H1 (cell line): ENCODE measurements around the gene TMED10. TPM values are rescaled to one million over a fixed set of nuclear protein-coding genes. Genes with fewer than 3 reads are reported as not detected.

Experiments
- CTCF ChIA-PET: fragments of 300-600 bp; sonication (Branson Sonifier 250); formaldehyde crosslinking; loops from one replicate; lab custom pipeline; 2021; ENCODE audit not compliant: partially characterized antibody; lab: Charles Lee
- POLR2A ChIA-PET: fragments of 300-600 bp; sonication (Branson Sonifier 250); formaldehyde crosslinking; loops from one replicate; lab custom pipeline; 2021; ENCODE audit warnings: inconsistent platforms; ENCODE audit not compliant: partially characterized antibody; lab: Charles Lee
- DNase-seq, 2 experiments: peaks; one replicate each; pipeline versions ENCODE4 v3.0.0 to v3.0.0-alpha.2; 2010 to 2022; ENCODE audit warnings: low spot score in 2 of 2, low read depth in 1 of 2, mixed read lengths in 1 of 2
- FAIRE-seq: peaks from 2 replicates; lab custom pipeline; 2011; peaks lifted over from hg19 to GRCh38; lab: Jason Lieb, UNC
- H2AFZ ChIP-seq: 2 replicates; pipeline ENCODE4 v1.8.1; 2012; ENCODE audit warnings: low read length, inconsistent platforms
- H2AK5ac ChIP-seq: 2 replicates; pipeline ENCODE4 v1.6.1; 2013; ENCODE audit warnings: low read depth, low read length
- H2BK120ac ChIP-seq: replicated peaks from 2 replicates; pipeline ENCODE3; 2013; ENCODE audit warnings: low read depth, low read length, inconsistent platforms
- H2BK12ac ChIP-seq: 2 replicates; pipeline ENCODE4 v1.6.1; 2013; ENCODE audit warnings: low read depth, low read length
- H2BK15ac ChIP-seq: 2 replicates; pipeline ENCODE4 v1.6.1; 2013; ENCODE audit warnings: low read length
- H2BK20ac ChIP-seq: 2 replicates; pipeline ENCODE4 v1.6.1; 2013; ENCODE audit warnings: low read length
- H2BK5ac ChIP-seq: 2 replicates; pipeline ENCODE4 v1.6.1; 2013; ENCODE audit warnings: low read depth, low read length
- H3K14ac ChIP-seq: 2 replicates; pipeline ENCODE4 v1.6.1; 2013; ENCODE audit warnings: inconsistent platforms; ENCODE audit not compliant: insufficient read length
- H3K18ac ChIP-seq: 2 replicates; pipeline ENCODE4 v1.6.1; 2013; ENCODE audit warnings: low read length; ENCODE audit errors: extremely low read depth
- H3K23ac ChIP-seq: 2 replicates; pipeline ENCODE4 v1.6.1; 2013; ENCODE audit warnings: inconsistent platforms; ENCODE audit not compliant: insufficient read length
- H3K23me2 ChIP-seq: 2 replicates; pipeline ENCODE4 v1.6.1; 2013; ENCODE audit warnings: low read depth, low read length
- H3K27ac ChIP-seq: 2 replicates; pipeline ENCODE4 v1.6.1; 2011; ENCODE audit warnings: low read depth, low read length, inconsistent platforms
- H3K27me3 ChIP-seq, 4 experiments: replicated peaks in 1 of 4; 1 replicate in 1 of 4; 2 replicates in 3 of 4; pipeline versions ENCODE4 v1.6.1 to v1.8.1; 2011 to 2013; ENCODE audit warnings: low read length in 3 of 4, mild to moderate bottlenecking in 3 of 4, inconsistent platforms in 2 of 4, mixed read lengths in 2 of 4, moderate library complexity in 1 of 4; ENCODE audit not compliant: control insufficient read depth in 3 of 4, insufficient read depth in 3 of 4; ENCODE audit errors: extremely low read depth in 1 of 4
- H3K36me3 ChIP-seq, 4 experiments: 2 replicates each; pipeline versions ENCODE4 v1.6.1 to v1.8.1; 2011 to 2013; ENCODE audit warnings: mild to moderate bottlenecking in 4 of 4, low read length in 3 of 4, moderate library complexity in 2 of 4, control low read depth in 1 of 4, inconsistent platforms in 1 of 4; ENCODE audit not compliant: insufficient read depth in 4 of 4, control insufficient read depth in 2 of 4
- H3K4ac ChIP-seq: replicated peaks from 2 replicates; pipeline ENCODE3; 2013; ENCODE audit warnings: low read length, low read depth, mixed read lengths, inconsistent platforms; ENCODE audit not compliant: insufficient read length
- H3K4me1 ChIP-seq, 4 experiments: replicated peaks in 1 of 4; 1 replicate in 1 of 4; 2 replicates in 3 of 4; pipeline versions ENCODE4 v1.6.1 to v1.8.1; 2011 to 2013; ENCODE audit warnings: low read length in 3 of 4, inconsistent platforms in 2 of 4, mixed read lengths in 1 of 4; ENCODE audit not compliant: insufficient read depth in 4 of 4, control insufficient read depth in 3 of 4
- H3K4me2 ChIP-seq, 2 experiments: 2 replicates each; pipeline versions ENCODE4 v1.6.1 to v1.8.1; 2011 to 2013; ENCODE audit warnings: low read depth in 2 of 2, low read length in 2 of 2, control low read depth in 1 of 2, inconsistent platforms in 1 of 2, mild to moderate bottlenecking in 1 of 2; ENCODE audit not compliant: insufficient read depth in 1 of 2
- H3K4me3 ChIP-seq, 4 experiments: fragments of 200-600, 300-600 bp in 1 of 4; sonication (generic), shearing (Covaris generic), sonication (Bioruptor Twin) in 1 of 4; 2 replicates each; pipeline versions ENCODE4 v1.5.1 to v1.8.1; 2011 to 2016; ENCODE audit warnings: low read length in 4 of 4, low read depth in 3 of 4, control low read depth in 2 of 4, inconsistent platforms in 2 of 4, mild to moderate bottlenecking in 2 of 4, mixed read lengths in 1 of 4, moderate library complexity in 1 of 4; ENCODE audit not compliant: insufficient read depth in 2 of 4; ENCODE audit errors: extremely low read depth in 1 of 4
- H3K56ac ChIP-seq: replicated peaks from 2 replicates; pipeline ENCODE3; 2013; ENCODE audit warnings: low read depth, mild to moderate bottlenecking, mixed read lengths, low read length, inconsistent platforms; ENCODE audit not compliant: insufficient read length
- H3K79me1 ChIP-seq: 2 replicates; pipeline ENCODE4 v1.6.1; 2013; ENCODE audit warnings: low read depth, low read length, control low read depth
- H3K79me2 ChIP-seq, 2 experiments: 2 replicates each; pipeline versions ENCODE4 v1.6.1 to v1.8.1; 2012 to 2013; ENCODE audit warnings: low read length in 2 of 2, mild to moderate bottlenecking in 2 of 2, inconsistent platforms in 1 of 2; ENCODE audit not compliant: insufficient read depth in 2 of 2, control insufficient read depth in 1 of 2
- H3K9ac ChIP-seq, 4 experiments: replicated peaks in 1 of 4; 1 replicate in 1 of 4; 2 replicates in 3 of 4; pipeline versions ENCODE4 v1.6.1 to v1.8.1; 2011 to 2013; ENCODE audit warnings: low read depth in 3 of 4, low read length in 3 of 4, control low read depth in 2 of 4, mild to moderate bottlenecking in 2 of 4, moderate library complexity in 2 of 4, inconsistent platforms in 1 of 4; ENCODE audit errors: extremely low read depth in 1 of 4
- H3K9me3 ChIP-seq, 2 experiments: 2 replicates each; pipeline versions ENCODE4 v1.6.1 to v1.8.1; 2012 to 2013; ENCODE audit warnings: mild to moderate bottlenecking in 2 of 2, moderate library complexity in 2 of 2, control low read depth in 1 of 2, inconsistent platforms in 1 of 2, low read depth in 1 of 2, low read length in 1 of 2, mixed read lengths in 1 of 2; ENCODE audit not compliant: insufficient read depth in 2 of 2
- H4K20me1 ChIP-seq, 2 experiments: replicated peaks in 1 of 2; 2 replicates each; pipeline versions ENCODE3 to v1.8.1; 2011 to 2013; ENCODE audit warnings: inconsistent platforms in 2 of 2, low read length in 2 of 2, mild to moderate bottlenecking in 1 of 2; ENCODE audit not compliant: insufficient read depth in 2 of 2, control insufficient read depth in 1 of 2
- H4K5ac ChIP-seq: 2 replicates; pipeline ENCODE4 v1.6.1; 2013; ENCODE audit warnings: low read length, low read depth, mixed read lengths, inconsistent platforms; ENCODE audit not compliant: insufficient read length
- H4K8ac ChIP-seq: 2 replicates; pipeline ENCODE4 v1.8.0; 2013; ENCODE audit warnings: mild to moderate bottlenecking, moderate library complexity, low read length, inconsistent platforms; ENCODE audit not compliant: insufficient read depth; ENCODE audit errors: extremely low read depth
- H4K91ac ChIP-seq: replicated peaks from 2 replicates; pipeline ENCODE3; 2013; ENCODE audit warnings: low read length, mixed read lengths, inconsistent platforms; ENCODE audit not compliant: insufficient read length
- EGR1 ChIP-seq: IDR thresholded peaks from 2 replicates; pipeline ENCODE4 v1.6.1; 2011; ENCODE audit warnings: low read depth, low read length, borderline replicate concordance
- EZH2 ChIP-seq: fragments of 200-600 bp; sonication (generic); IDR thresholded peaks from 2 replicates; pipeline ENCODE4 v1.7.1; 2012; ENCODE audit warnings: low read depth, mild to moderate bottlenecking, moderate library complexity, low read length, inconsistent platforms; ENCODE audit not compliant: severe bottlenecking
- HDAC6 ChIP-seq: IDR thresholded peaks from one replicate; pipeline ENCODE4 v1.7.1; 2012; ENCODE audit warnings: low read depth, mild to moderate bottlenecking, inconsistent platforms, low read length, moderate library complexity
- JUND ChIP-seq: IDR thresholded peaks from 2 replicates; pipeline ENCODE4 v1.6.1; 2011; ENCODE audit warnings: mild to moderate bottlenecking, improper control_type of control experiment, low read length
- WGBS, 2 experiments: shearing (Covaris generic) in 1 of 2; methylation state at CpG; one replicate each; pipeline versions ENCODE4 v1.1.6 to v1.1.7; 2013 to 2015; ENCODE audit warnings: low lambda C conversion rate in 2 of 2, mixed read lengths in 2 of 2, inconsistent platforms in 1 of 2, low coverage in 1 of 2, missing lambda C conversion rate in 1 of 2; ENCODE audit not compliant: insufficient replicate concordance in 2 of 2, insufficient coverage in 1 of 2, insufficient read length in 1 of 2; ENCODE audit errors: extremely low coverage in 1 of 2, missing lambda C conversion rate in 1 of 2; 5-methylcytosine and 5-hydroxymethylcytosine counted together
- polyA plus RNA-seq, 7 experiments: library from polyadenylated mRNA; depleted of rRNA in 3 of 7; stranded (reverse) in 5 of 7; unstranded in 2 of 7; fragments of >200 nt in 5 of 7; fragments of 200-250 nt in 2 of 7; gene quantifications; 1 replicate in 5 of 7; 2 replicates in 1 of 7; 4 replicates in 1 of 7; pipeline versions ENCODE4 v1.2.1 to v1.2.3, GENCODE V29; 2011 to 2013; ENCODE audit warnings: missing spikeins in 2 of 7, mixed read lengths in 2 of 7
- total RNA-seq: library from RNA; stranded (reverse); fragmentation: NEBNext Ultra II Directional; extraction: Animal tissue kit (Norgen Biotek cat#: 25700); gene quantifications from 2 replicates; pipeline ENCODE4 v1.2.1, GENCODE V29; 2021

The TMED10 gene
- total and polyA plus RNA-seq, 2 of the 8 experiments (the other 6 are each of a cell fraction or from before 2014, with no cell fraction given), result 218 to 250 TPM

GRCh38 chr14:75143761-75144527 is 32.5 kb downstream of the TMED10 start:
- Histone ChIP-seq H3K4me3 (no peak overlapping the region), H2BK20ac (no peak overlapping the region), H3K56ac (no peak overlapping the region), H3K27me3 (no peaks in the 10 kb centered on the region), H3K79me2 (peaks cover 0 to 11% of the 10 kb centered on the region in 2 experiments; a peak in 2 of 4 replicates), H3K4ac (no peak overlapping the region), H3K79me1 (peaks cover 2% of the 10 kb centered on the region), H3K23ac (no peak overlapping the region), H2AK5ac (no peak overlapping the region), H3K4me2 (no peak overlapping the region)
- ChIA-PET POLR2A (interaction anchor here (0.7 to 1.9 kb wide), 4 partner anchors 12 to 133 kb away, joined by 3 to 5 read pairs (median 4); no protein-coding TSS in a partner anchor), CTCF (interaction anchor here (0.7 to 11.2 kb wide), 11 partner anchors 10 to 345 kb away, joined by 3 to 105 read pairs (median 4); no protein-coding TSS in a partner anchor)
- DNase-seq, result no peak
- no peak for FAIRE-seq
- TF ChIP-seq EZH2 (no peak), EGR1 (no peak), HDAC6 (no peak), JUND (no peak)
- TF ChIP-seq, all 59 proteins: peak for 0
- WGBS, 2 experiments, result 92% methylated on average over 9 of the region's 9 CpGs; no CpG with 5 or more reads in 1 of the 2 experiments
- Histone ChIP-seq H2BK5ac (no peak overlapping the region), H3K18ac (no peak overlapping the region), H4K5ac (no peak overlapping the region), H3K36me3 (peaks cover 0 to 2% (median 1%) of the 10 kb centered on the region in 4 experiments; a peak in 3 of 8 replicates), H4K20me1 (peaks cover 0 to 3% of the 10 kb centered on the region in 2 experiments), H4K8ac (no peak overlapping the region), H2AFZ (no peak overlapping the region), H3K9me3 (no peaks in the 10 kb centered on the region), H3K27ac (no peak overlapping the region), H3K14ac (no peak overlapping the region), H4K91ac (no peak overlapping the region), H2BK120ac (no peak overlapping the region), H3K4me1 (peaks cover 0 to 5% (median 1%) of the 10 kb centered on the region in 4 experiments; a peak in 1 of 7 replicates), H3K23me2 (no peaks in the 10 kb centered on the region), H3K9ac (no peak overlapping the region), H2BK12ac (no peak overlapping the region), H2BK15ac (no peak overlapping the region)
